Measurements from ENCODE around the gene COMP. TPM values are rescaled to one million over a fixed set of nuclear protein-coding genes. Genes with fewer than 3 reads are reported as not detected.

Gene COMP
- total RNA-seq, 1 experiment from 2014 or later = not detected

DNA sequence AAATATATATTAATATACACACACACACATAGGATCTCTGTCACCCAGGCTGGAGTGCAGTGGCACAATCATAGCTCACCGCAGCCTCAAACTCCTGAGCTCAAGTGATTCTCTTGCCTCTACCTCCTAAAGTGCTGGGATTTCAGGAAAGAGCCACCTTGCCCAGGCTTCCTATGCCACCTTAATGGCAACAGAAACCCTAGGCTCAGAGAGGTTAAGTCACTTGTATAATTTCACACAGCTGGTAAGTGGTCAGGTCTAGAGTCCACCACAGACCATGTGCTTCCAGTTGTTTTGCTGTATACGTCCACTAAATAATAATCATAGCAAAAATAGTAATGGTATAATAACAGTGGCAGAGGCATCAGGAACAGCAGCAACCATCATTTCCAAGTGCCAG lies 39.4 kb upstream of the COMP start:
- POLR2A ChIA-PET = no interaction called here
- intact Hi-C loops (cut with micrococcal nuclease) = no loop called here
- H3K9me3 ChIP-seq (ENCODE audit: control insufficient read depth in 1 of 2, insufficient read depth in 1 of 2, low read depth in 1 of 2, low read length in 2 of 2) = peaks cover 0 to 6% of the 10 kb centered on the region in 2 experiments; a peak in 1 of 4 replicates
- peaks cover 6 to 15% of the 10 kb centered on the region in 2 experiments for H3K4me1 ChIP-seq (ENCODE audit: control insufficient read depth in 1 of 2, insufficient read depth in 2 of 2, low read length in 2 of 2)
- no peaks in the 10 kb centered on the region for H3K27me3 ChIP-seq (ENCODE audit: insufficient read depth, low read length)
- H3K27ac ChIP-seq (ENCODE audit: low read depth, low read length) = no peak overlapping the region
- H3K79me2 ChIP-seq (ENCODE audit: insufficient read depth, low read length) = peaks cover 37% of the 10 kb centered on the region
- no TSS peak for BruUV-seq (replicated peaks)
- RAD21 ChIA-PET (ENCODE audit: low non-redundant PET in 1 of 2, low total read pairs in 2 of 2, uncharacterized antibody in 2 of 2, unreplicated experiment in 2 of 2) = interaction anchor here in 1 of 2 experiments (0.6 kb wide), 1 partner anchor 34 kb away, joined by 3 read pairs; no protein-coding TSS in a partner anchor
- H3K4me2 ChIP-seq (ENCODE audit: low read length) = no peak overlapping the region
- peaks cover 17% of the 10 kb centered on the region; the same call in 1 of the 2 replicates for H4K20me1 ChIP-seq (ENCODE audit: insufficient read depth)
- DNase-seq (ENCODE audit: low read depth, low spot score) (no peak), ATAC-seq (no peak)
- no peak overlapping the region for H3K4me3 ChIP-seq (replicated peaks in 1 of 2; ENCODE audit: low read depth in 1 of 2, low read length in 2 of 2)
- CTCF ChIA-PET = no interaction called here
- no peak overlapping the region for H2AFZ ChIP-seq (ENCODE audit: low read depth, low read length, poor library complexity, severe bottlenecking)
- peaks cover 9 to 27% of the 10 kb centered on the region in 2 experiments for H3K36me3 ChIP-seq (ENCODE audit: control insufficient read depth in 1 of 2, insufficient read depth in 2 of 2, low read length in 2 of 2)
- H3K9ac ChIP-seq (ENCODE audit: low read length) = no peak overlapping the region
- no peaks in the 10 kb centered on the region for H3K9me2 ChIP-seq (ENCODE audit: insufficient read depth)
- TF ChIP-seq SIN3A (IDR thresholded peaks at IDR 0.05; ENCODE audit: low read depth) (no peak), TCF7L2 (IDR thresholded peaks at IDR 0.05; ENCODE audit: borderline replicate concordance, extremely low read depth, insufficient read depth, insufficient read length) (no peak), ZFX (IDR thresholded peaks at IDR 0.05) (no peak), EZH2 (IDR thresholded peaks at IDR 0.05) (no peak), YY1 (IDR thresholded peaks at IDR 0.05; ENCODE audit: extremely low read depth, insufficient replicate concordance, low read depth, low read length) (no peak)

DNA sequence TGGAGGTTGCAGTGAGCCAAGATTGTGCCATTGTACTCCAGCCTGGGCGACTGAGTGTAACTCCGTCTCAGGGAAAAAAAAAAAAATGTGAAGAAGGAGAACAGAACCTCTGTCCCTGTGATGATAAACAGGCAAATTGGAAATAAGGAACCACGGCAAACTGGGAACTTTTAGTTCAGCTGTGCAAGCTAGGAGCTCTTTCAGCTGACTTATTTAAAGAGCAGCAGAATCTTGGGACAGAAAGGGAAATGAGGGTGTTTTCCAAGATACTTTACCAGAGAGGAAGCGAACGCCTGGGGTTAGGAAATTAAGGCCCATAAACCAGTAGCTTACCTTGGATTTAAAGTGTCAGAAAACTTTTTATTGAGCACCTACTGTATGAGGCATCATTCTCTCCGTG lies 37.7 kb upstream of the COMP start:
- peaks cover 4 to 14% of the 10 kb centered on the region in 2 experiments for H3K4me1 ChIP-seq (ENCODE audit: control insufficient read depth in 1 of 2, insufficient read depth in 2 of 2, low read length in 2 of 2)
- TF ChIP-seq POLR2A (IDR thresholded peaks at IDR 0.05; ENCODE audit: borderline replicate concordance, extremely low read depth, insufficient read depth, insufficient read length) = no peak
- H3K9ac ChIP-seq (ENCODE audit: low read length) = no peak overlapping the region
- BruUV-seq (replicated peaks) = no TSS peak
- no peak overlapping the region for H3K27ac ChIP-seq (ENCODE audit: low read depth, low read length)
- H3K79me2 ChIP-seq (ENCODE audit: insufficient read depth, low read length) = peaks cover 20% of the 10 kb centered on the region
- no peak overlapping the region for H2AFZ ChIP-seq (ENCODE audit: low read depth, low read length, poor library complexity, severe bottlenecking)
- ChIA-PET POLR2A (no interaction called here), CTCF (interaction anchor here (0.6 kb wide), 1 partner anchor 18 kb away, joined by 3 read pairs; no protein-coding TSS in a partner anchor), RAD21 (ENCODE audit: low non-redundant PET in 1 of 2, low total read pairs in 2 of 2, uncharacterized antibody in 2 of 2, unreplicated experiment in 2 of 2) (no interaction called here)
- peaks cover 0 to 6% of the 10 kb centered on the region in 2 experiments; a peak in 1 of 4 replicates for H3K9me3 ChIP-seq (ENCODE audit: control insufficient read depth in 1 of 2, insufficient read depth in 1 of 2, low read depth in 1 of 2, low read length in 2 of 2)
- intact Hi-C loops (cut with micrococcal nuclease) = no loop called here
- peaks cover 2 to 11% of the 10 kb centered on the region in 2 experiments; a peak in 2 of 4 replicates for H3K36me3 ChIP-seq (ENCODE audit: control insufficient read depth in 1 of 2, insufficient read depth in 2 of 2, low read length in 2 of 2)
- DNase-seq (ENCODE audit: low read depth, low spot score) = no peak
- H3K4me3 ChIP-seq (replicated peaks in 1 of 2; ENCODE audit: low read depth in 1 of 2, low read length in 2 of 2) = no peak overlapping the region
- no peaks in the 10 kb centered on the region for H3K27me3 ChIP-seq (ENCODE audit: insufficient read depth, low read length)
- no peak overlapping the region for H3K4me2 ChIP-seq (ENCODE audit: low read length)
- H3K9me2 ChIP-seq (ENCODE audit: insufficient read depth) = no peaks in the 10 kb centered on the region
- no peak for ATAC-seq
- H4K20me1 ChIP-seq (ENCODE audit: insufficient read depth) = peaks cover 9% of the 10 kb centered on the region; the same call in 1 of the 2 replicates

Measured in HCT116 (cell line).